IMR-90 (cell line): ENCODE data around the gene PALLD. TPM values are rescaled to one million over a fixed set of nuclear protein-coding genes. Genes with fewer than 3 reads are reported as not detected.

Source experiments
- ATAC-seq: fragments of 200-7000 bp; cut with Tn5 transposase; 2 replicates; pipeline ENCODE4 v1.9.1; 2020; ENCODE audit warnings: low read depth, mild to moderate bottlenecking, moderate library complexity
- BruUV-seq: library from RNA; stranded (reverse); fragments of 400-500 nt; replicated peaks from 2 replicates; lab custom pipeline; 2021; lab: Mats Ljungman, UMichigan
- CTCF ChIA-PET: fragments of 300-600 bp; formaldehyde crosslinking; extraction: SDS; loops from one replicate; lab custom pipeline; 2021; ENCODE audit warnings: antibody characterized with exemption; lab: Yijun Ruan, JAX
- POLR2A ChIA-PET: fragments of 300-600 bp; sonication (Branson Sonifier 250); formaldehyde crosslinking; loops from one replicate; lab custom pipeline; 2022; ENCODE audit warnings: antibody characterized with exemption; ENCODE audit not compliant: unreplicated experiment; lab: Charles Lee
- DNase-seq: peaks from one replicate; pipeline ENCODE4 v3.0.0; 2013
- H2AFZ ChIP-seq: replicated peaks from 2 replicates; pipeline ENCODE3; 2013; ENCODE audit warnings: low read length, mild to moderate bottlenecking; ENCODE audit not compliant: poor library complexity
- H2AK5ac ChIP-seq: 2 replicates; pipeline ENCODE4 v1.6.1; 2013; ENCODE audit warnings: low read depth, low read length, inconsistent platforms
- H2AK9ac ChIP-seq: replicated peaks from 2 replicates; pipeline ENCODE3; 2013; ENCODE audit warnings: mild to moderate bottlenecking, low read depth, low read length, moderate library complexity; ENCODE audit not compliant: poor library complexity
- H2BK120ac ChIP-seq: 2 replicates; pipeline ENCODE4 v1.6.1; 2013; ENCODE audit warnings: low read depth, low read length, inconsistent platforms
- H2BK15ac ChIP-seq: 3 replicates; pipeline ENCODE4 v1.6.1; 2013; ENCODE audit warnings: low read depth, low read length, inconsistent platforms
- H2BK20ac ChIP-seq: 2 replicates; pipeline ENCODE4 v1.6.1; 2013; ENCODE audit warnings: low read depth, mild to moderate bottlenecking, inconsistent platforms, low read length, moderate library complexity
- H2BK5ac ChIP-seq: 2 replicates; pipeline ENCODE4 v1.6.1; 2013; ENCODE audit warnings: mild to moderate bottlenecking, low read depth, low read length, inconsistent platforms; ENCODE audit not compliant: poor library complexity, severe bottlenecking
- H3K14ac ChIP-seq: replicated peaks from 2 replicates; pipeline ENCODE4 v1.6.1; 2013; ENCODE audit warnings: low read depth, low read length, inconsistent platforms
- H3K18ac ChIP-seq: 2 replicates; pipeline ENCODE4 v1.6.1; 2013; ENCODE audit warnings: low read depth, low read length, control low read depth
- H3K23ac ChIP-seq: 2 replicates; pipeline ENCODE4 v1.6.1; 2013; ENCODE audit warnings: low read depth, low read length, inconsistent platforms
- H3K27ac ChIP-seq: 2 replicates; pipeline ENCODE4 v1.5.1; 2013; ENCODE audit warnings: mild to moderate bottlenecking, control low read depth, low read length; ENCODE audit not compliant: insufficient read depth
- H3K27me3 ChIP-seq: 2 replicates; pipeline ENCODE4 v1.6.1; 2013; ENCODE audit warnings: low read length; ENCODE audit not compliant: control insufficient read depth, insufficient read depth
- H3K36me3 ChIP-seq: 2 replicates; pipeline ENCODE4 v1.6.1; 2013; ENCODE audit warnings: low read length, mixed read lengths; ENCODE audit not compliant: control insufficient read depth, insufficient read depth
- H3K4ac ChIP-seq: 2 replicates; pipeline ENCODE4 v1.6.1; 2013; ENCODE audit warnings: low read depth, low read length, inconsistent platforms
- H3K4me1 ChIP-seq: 2 replicates; pipeline ENCODE4 v1.6.1; 2013; ENCODE audit warnings: low read length, mixed read lengths; ENCODE audit not compliant: control insufficient read depth, insufficient read depth
- H3K4me2 ChIP-seq: 2 replicates; pipeline ENCODE4 v1.6.1; 2013; ENCODE audit warnings: low read depth, mild to moderate bottlenecking, control low read depth, low read length, moderate library complexity
- H3K4me3 ChIP-seq: 2 replicates; pipeline ENCODE4 v1.5.1; 2013; ENCODE audit warnings: low read depth, mild to moderate bottlenecking, control low read depth, low read length, moderate library complexity; ENCODE audit not compliant: insufficient read depth
- H3K56ac ChIP-seq: 2 replicates; pipeline ENCODE4 v1.6.1; 2013; ENCODE audit warnings: low read length, inconsistent platforms; ENCODE audit not compliant: insufficient read depth; ENCODE audit errors: extremely low read depth
- H3K79me1 ChIP-seq, 2 experiments: 2 replicates each; pipeline ENCODE4 v1.6.1; 2013; ENCODE audit warnings: low read length in 2 of 2, inconsistent platforms in 1 of 2, low read depth in 1 of 2
- H3K9ac ChIP-seq: 2 replicates; pipeline ENCODE4 v1.6.1; 2013; ENCODE audit warnings: low read depth, low read length, control low read depth
- H3K9me1 ChIP-seq: 2 replicates; pipeline ENCODE4 v1.6.1; 2013; ENCODE audit warnings: low read length, inconsistent platforms; ENCODE audit not compliant: insufficient read depth
- H3K9me3 ChIP-seq: 2 replicates; pipeline ENCODE4 v1.6.1; 2013; ENCODE audit warnings: low read length; ENCODE audit not compliant: control insufficient read depth, insufficient read depth
- H4K20me1 ChIP-seq: 2 replicates; pipeline ENCODE4 v1.6.1; 2013; ENCODE audit warnings: low read length, inconsistent platforms; ENCODE audit not compliant: insufficient read depth
- H4K5ac ChIP-seq: 2 replicates; pipeline ENCODE4 v1.6.1; 2013; ENCODE audit warnings: mild to moderate bottlenecking, low read depth, low read length, control low read depth
- H4K8ac ChIP-seq, 2 experiments: 2 replicates each; pipeline ENCODE4 v1.6.1; 2013; ENCODE audit warnings: low read depth in 2 of 2, low read length in 2 of 2, control low read depth in 1 of 2, inconsistent platforms in 1 of 2
- H4K91ac ChIP-seq: 2 replicates; pipeline ENCODE4 v1.6.1; 2013; ENCODE audit warnings: low read depth, low read length, inconsistent platforms; ENCODE audit not compliant: insufficient read depth
- BHLHE40 ChIP-seq: fragments of 150-350 bp; IDR thresholded peaks from 2 replicates; pipeline ENCODE4 v1.6.1; 2016; ENCODE audit warnings: mild to moderate bottlenecking, low read depth, low read length
- CEBPB ChIP-seq: IDR thresholded peaks from 2 replicates; pipeline ENCODE4 v1.6.1; 2012; ENCODE audit warnings: low read depth, low read length, improper control_type of control experiment
- CHD1 ChIP-seq: IDR thresholded peaks from 2 replicates; pipeline ENCODE4 v1.6.1; 2012; ENCODE audit warnings: low read depth, low read length, improper control_type of control experiment
- FOS ChIP-seq: fragments of 150-350 bp; IDR thresholded peaks from 2 replicates; pipeline ENCODE4 v1.6.1; 2016; ENCODE audit warnings: low read depth, low read length
- MXI1 ChIP-seq: IDR thresholded peaks from 2 replicates; pipeline ENCODE4 v1.6.1; 2012; ENCODE audit warnings: low read depth, mild to moderate bottlenecking, low read length, moderate library complexity, borderline replicate concordance
- NFE2L2 ChIP-seq: fragments of 150-350 bp; IDR thresholded peaks from 2 replicates; pipeline ENCODE4 v1.6.1; 2016; ENCODE audit warnings: low read depth, mild to moderate bottlenecking, low read length
- RAD21 ChIP-seq: IDR thresholded peaks from 2 replicates; pipeline ENCODE4 v1.6.1; 2012; ENCODE audit warnings: low read length, improper control_type of control experiment
- RCOR1 ChIP-seq: IDR thresholded peaks from 2 replicates; pipeline ENCODE4 v1.6.1; 2012; ENCODE audit warnings: mild to moderate bottlenecking, low read length, improper control_type of control experiment; ENCODE audit not compliant: insufficient replicate concordance
- RFX5 ChIP-seq: IDR thresholded peaks from 2 replicates; pipeline ENCODE4 v1.8.0; 2012; ENCODE audit warnings: low read depth, mild to moderate bottlenecking, low read length, moderate library complexity
- SMC3 ChIP-seq: fragments of 150-350 bp; IDR thresholded peaks from 2 replicates; pipeline ENCODE4 v1.6.1; 2016; ENCODE audit warnings: low read depth, mild to moderate bottlenecking, antibody characterized with exemption, low read length, moderate library complexity
- WGBS, 2 experiments: methylation state at CpG; one replicate each; pipeline versions ENCODE4 v1.1.5 to v1.1.7; 2013; ENCODE audit warnings: missing lambda C conversion rate in 2 of 2; ENCODE audit not compliant: insufficient read length in 1 of 2; ENCODE audit errors: extremely low coverage in 2 of 2; 5-methylcytosine and 5-hydroxymethylcytosine counted together
- dilution Hi-C: fragments of 300-500 bp; cut with HindIII; formaldehyde crosslinking; loops from one replicate; pipeline ENCODE4 v1.14.3; 2018; ENCODE audit warnings: low sequenced_read_pairs; ENCODE audit not compliant: unreplicated experiment
- in situ Hi-C: fragments of 300-500 bp; cut with MboI; formaldehyde crosslinking; loops from 3 replicates; pipeline ENCODE4 v1.14.3; 2019; ENCODE audit warnings: low sequenced_read_pairs, inconsistent platforms, mixed read lengths
- intact Hi-C: fragments of 100-400 bp; cut with micrococcal nuclease; formaldehyde crosslinking; loops from 2 replicates; pipeline ENCODE4 v1.10.0; 2022
- polyA plus RNA-seq, 3 experiments: library from polyadenylated mRNA; depleted of rRNA; stranded (reverse); fragments of >200 nt; gene quantifications; 2 replicates each; pipeline ENCODE4 v1.2.3, GENCODE V29; 2012; ENCODE audit warnings: low replicate concordance in 1 of 3
- total RNA-seq: library from RNA; depleted of rRNA; stranded (reverse); fragments of >200 nt; gene quantifications from 2 replicates; pipeline ENCODE4 v1.2.3, GENCODE V29; 2012
- TF ChIP-seq, protein P1 (sequence below): conservative IDR thresholded peaks from 2 replicates; pipeline ENCODE4 v1.5.1; 2012; ENCODE audit warnings: mild to moderate bottlenecking, low read depth, low read length, improper control_type of control experiment
- TF ChIP-seq, protein P2 (sequence below): fragments of 150-350 bp; IDR thresholded peaks from 2 replicates; pipeline ENCODE4 v1.6.1; 2017; ENCODE audit warnings: mild to moderate bottlenecking, antibody characterized with exemption, low read length, low read depth

The PALLD gene
- total and polyA plus RNA-seq, 2 of the 4 experiments (the other 2 are of a cell fraction) = 91.0 to 91.9 TPM

DNA sequence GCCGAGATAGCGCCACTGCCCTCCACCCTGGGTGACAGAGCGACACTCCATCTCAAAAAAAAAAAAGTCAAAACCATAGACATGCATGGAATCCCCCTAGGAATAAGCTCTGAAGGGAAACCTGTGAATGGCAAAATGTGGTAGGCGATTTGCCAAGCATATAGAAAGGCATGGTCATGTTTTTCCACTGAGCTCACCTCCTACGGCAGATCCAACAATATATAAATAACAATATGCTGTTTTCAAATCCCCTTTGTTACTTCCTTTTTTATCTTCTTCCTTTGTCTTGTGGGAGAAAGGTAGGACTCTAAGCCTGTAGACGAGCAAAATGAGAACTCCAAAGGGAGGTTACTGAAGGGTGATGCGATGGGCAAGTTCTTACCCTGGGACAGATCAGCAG is 219.0 kb downstream of the PALLD start:
- Histone ChIP-seq H3K27me3 (no peaks in the 10 kb centered on the region), H4K8ac (no peak overlapping the region), H2AK5ac (no peak overlapping the region), H3K4me1 (peaks cover 6% of the 10 kb centered on the region), H3K18ac (no peak overlapping the region), H4K20me1 (no peaks in the 10 kb centered on the region), H4K5ac (no peak overlapping the region), H4K91ac (no peak overlapping the region), H2AK9ac (no peak overlapping the region), H2AFZ (no peak overlapping the region), H2BK120ac (no peak overlapping the region), H3K9me1 (0 out of 2 replicates have a peak, but pooled peaks cover 3% of the 10 kb centered on the region), H3K9ac (no peak overlapping the region), H3K14ac (no peak overlapping the region), H3K4me2 (no peak overlapping the region), H3K4me3 (no peak overlapping the region), H3K27ac (no peak overlapping the region), H3K4ac (no peak overlapping the region; the same call in 1 of the 2 replicates), H3K56ac (no peak overlapping the region), H2BK5ac (no peak overlapping the region), H3K9me3 (no peaks in the 10 kb centered on the region), H2BK15ac (no peak overlapping the region), H3K79me1 (no peaks in the 10 kb centered on the region), H3K36me3 (no peaks in the 10 kb centered on the region), H3K23ac (no peak overlapping the region), H2BK20ac (no peak overlapping the region)
- BruUV-seq = no TSS peak
- no peak for DNase-seq
- no peak for ATAC-seq
- in situ Hi-C loops (no loop called here), dilution Hi-C loops (no loop called here), intact Hi-C loops (no loop called here)
- WGBS, 2 experiments = 100% methylated on average over 1 of the region's 7 CpGs; no CpG with 5 or more reads in 1 of the 2 experiments
- no peak for TF ChIP-seq SMC3
- TF ChIP-seq, protein P1, sequence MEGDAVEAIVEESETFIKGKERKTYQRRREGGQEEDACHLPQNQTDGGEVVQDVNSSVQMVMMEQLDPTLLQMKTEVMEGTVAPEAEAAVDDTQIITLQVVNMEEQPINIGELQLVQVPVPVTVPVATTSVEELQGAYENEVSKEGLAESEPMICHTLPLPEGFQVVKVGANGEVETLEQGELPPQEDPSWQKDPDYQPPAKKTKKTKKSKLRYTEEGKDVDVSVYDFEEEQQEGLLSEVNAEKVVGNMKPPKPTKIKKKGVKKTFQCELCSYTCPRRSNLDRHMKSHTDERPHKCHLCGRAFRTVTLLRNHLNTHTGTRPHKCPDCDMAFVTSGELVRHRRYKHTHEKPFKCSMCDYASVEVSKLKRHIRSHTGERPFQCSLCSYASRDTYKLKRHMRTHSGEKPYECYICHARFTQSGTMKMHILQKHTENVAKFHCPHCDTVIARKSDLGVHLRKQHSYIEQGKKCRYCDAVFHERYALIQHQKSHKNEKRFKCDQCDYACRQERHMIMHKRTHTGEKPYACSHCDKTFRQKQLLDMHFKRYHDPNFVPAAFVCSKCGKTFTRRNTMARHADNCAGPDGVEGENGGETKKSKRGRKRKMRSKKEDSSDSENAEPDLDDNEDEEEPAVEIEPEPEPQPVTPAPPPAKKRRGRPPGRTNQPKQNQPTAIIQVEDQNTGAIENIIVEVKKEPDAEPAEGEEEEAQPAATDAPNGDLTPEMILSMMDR = no peak
- TF ChIP-seq MXI1 = no peak
- TF ChIP-seq, protein P2, sequence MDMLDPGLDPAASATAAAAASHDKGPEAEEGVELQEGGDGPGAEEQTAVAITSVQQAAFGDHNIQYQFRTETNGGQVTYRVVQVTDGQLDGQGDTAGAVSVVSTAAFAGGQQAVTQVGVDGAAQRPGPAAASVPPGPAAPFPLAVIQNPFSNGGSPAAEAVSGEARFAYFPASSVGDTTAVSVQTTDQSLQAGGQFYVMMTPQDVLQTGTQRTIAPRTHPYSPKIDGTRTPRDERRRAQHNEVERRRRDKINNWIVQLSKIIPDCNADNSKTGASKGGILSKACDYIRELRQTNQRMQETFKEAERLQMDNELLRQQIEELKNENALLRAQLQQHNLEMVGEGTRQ = no peak
- TF ChIP-seq CEBPB = no peak
- no peak for TF ChIP-seq FOS
- TF ChIP-seq NFE2L2 = no peak
- no peak for TF ChIP-seq BHLHE40
- no peak for TF ChIP-seq RFX5
- no peak for TF ChIP-seq RAD21
- TF ChIP-seq CHD1 = no peak
- TF ChIP-seq RCOR1 = no peak
- ChIA-PET POLR2A (no interaction called here), CTCF (interaction anchor here (0.6 kb wide), 1 partner anchor 120 kb away, joined by 7 read pairs; no protein-coding TSS in a partner anchor)
